ENCODE measurements around the gene ZCCHC17. TPM values are rescaled to one million over a fixed set of nuclear protein-coding genes. Genes with fewer than 3 reads are reported as not detected.

The ZCCHC17 gene
- total RNA-seq, 1 experiment from 2014 or later, result 24.1 TPM

DNA sequence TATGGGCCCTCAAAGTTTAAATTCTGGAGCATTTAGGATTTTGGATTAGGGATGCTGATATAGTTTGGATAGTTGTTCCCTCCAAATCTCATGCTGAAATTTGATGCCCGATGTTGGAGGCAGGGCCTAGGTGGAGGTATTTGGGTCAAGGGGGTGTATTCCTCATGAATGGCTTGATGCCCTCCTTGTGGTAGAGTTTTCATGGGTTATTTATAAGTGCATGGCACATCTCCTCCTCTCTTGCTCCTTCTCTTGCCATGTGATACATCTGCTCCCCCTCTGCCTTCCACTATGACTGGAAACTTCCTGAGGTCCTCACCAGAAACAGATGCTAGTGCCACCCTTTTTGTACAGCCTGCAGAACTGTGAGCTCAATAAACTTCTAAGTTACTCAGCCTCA, 39.6 kb upstream of the ZCCHC17 start:
- H3K4me3 Mint-ChIP-seq (ENCODE audit: unreplicated experiment), result no peak overlapping the region
- TF ChIP-seq, protein P1, sequence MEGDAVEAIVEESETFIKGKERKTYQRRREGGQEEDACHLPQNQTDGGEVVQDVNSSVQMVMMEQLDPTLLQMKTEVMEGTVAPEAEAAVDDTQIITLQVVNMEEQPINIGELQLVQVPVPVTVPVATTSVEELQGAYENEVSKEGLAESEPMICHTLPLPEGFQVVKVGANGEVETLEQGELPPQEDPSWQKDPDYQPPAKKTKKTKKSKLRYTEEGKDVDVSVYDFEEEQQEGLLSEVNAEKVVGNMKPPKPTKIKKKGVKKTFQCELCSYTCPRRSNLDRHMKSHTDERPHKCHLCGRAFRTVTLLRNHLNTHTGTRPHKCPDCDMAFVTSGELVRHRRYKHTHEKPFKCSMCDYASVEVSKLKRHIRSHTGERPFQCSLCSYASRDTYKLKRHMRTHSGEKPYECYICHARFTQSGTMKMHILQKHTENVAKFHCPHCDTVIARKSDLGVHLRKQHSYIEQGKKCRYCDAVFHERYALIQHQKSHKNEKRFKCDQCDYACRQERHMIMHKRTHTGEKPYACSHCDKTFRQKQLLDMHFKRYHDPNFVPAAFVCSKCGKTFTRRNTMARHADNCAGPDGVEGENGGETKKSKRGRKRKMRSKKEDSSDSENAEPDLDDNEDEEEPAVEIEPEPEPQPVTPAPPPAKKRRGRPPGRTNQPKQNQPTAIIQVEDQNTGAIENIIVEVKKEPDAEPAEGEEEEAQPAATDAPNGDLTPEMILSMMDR (IDR thresholded peaks at IDR 0.05; ENCODE audit: insufficient read depth in 1 of 2, low read depth in 1 of 2, low read length in 1 of 2, severe bottlenecking in 1 of 2, unreplicated experiment in 1 of 2), result no peak
- BruUV-seq (replicated peaks), result no TSS peak
- no peaks in the 10 kb centered on the region for H3K36me3 ChIP-seq (ENCODE audit: control insufficient read depth, insufficient read depth, low read length)
- H3K27me3 Mint-ChIP-seq (ENCODE audit: insufficient read depth, unreplicated experiment), result no peaks in the 10 kb centered on the region
- DNase-seq, result no peak
- no peak overlapping the region for H3K27ac Mint-ChIP-seq (ENCODE audit: unreplicated experiment)
- intact Hi-C loops (cut with micrococcal nuclease; ENCODE audit: unreplicated experiment), result no loop called here
- no peak overlapping the region for H3K4me3 ChIP-seq (ENCODE audit: low read depth, low read length)
- H3K36me3 Mint-ChIP-seq (ENCODE audit: insufficient read depth, unreplicated experiment), result peaks cover 37% of the 10 kb centered on the region
- H3K4me1 Mint-ChIP-seq (ENCODE audit: low read depth, unreplicated experiment), result no peaks in the 10 kb centered on the region
- H3K9me3 Mint-ChIP-seq (ENCODE audit: unreplicated experiment), result no peaks in the 10 kb centered on the region
- no peaks in the 10 kb centered on the region for H3K27me3 ChIP-seq (replicated peaks; ENCODE audit: control insufficient read depth, insufficient read depth, low read length)
- H3K9me3 ChIP-seq, result no peaks in the 10 kb centered on the region
- ChIA-PET POLR2A (interaction anchor here (0.7 kb wide), 1 partner anchor 19 kb away, joined by 3 read pairs; no protein-coding TSS in a partner anchor), CTCF (no interaction called here)
- H3K4me1 ChIP-seq, result no peaks in the 10 kb centered on the region

DNA sequence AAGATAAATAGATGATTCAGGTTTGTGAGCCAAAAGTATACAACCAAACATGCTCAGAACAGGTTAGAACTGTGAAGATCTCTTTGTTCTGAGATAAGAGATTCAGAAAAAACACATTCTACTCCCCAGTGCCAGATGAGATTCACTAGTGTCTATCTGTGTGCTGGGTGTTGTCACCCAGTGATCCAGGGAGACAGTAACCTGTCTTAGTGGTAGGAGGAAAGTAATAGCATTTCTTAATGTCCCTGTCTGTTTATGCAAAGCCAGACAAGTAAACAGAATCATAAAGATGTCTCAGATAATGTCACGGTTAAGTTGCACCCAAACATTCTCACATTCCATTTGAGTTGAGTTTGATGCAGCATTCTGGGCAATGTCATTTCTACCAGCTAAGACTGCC, 38.3 kb upstream of the ZCCHC17 start:
- peaks cover 44% of the 10 kb centered on the region for H3K36me3 Mint-ChIP-seq (ENCODE audit: insufficient read depth, unreplicated experiment)
- POLR2A ChIA-PET, result no interaction called here

DNA sequence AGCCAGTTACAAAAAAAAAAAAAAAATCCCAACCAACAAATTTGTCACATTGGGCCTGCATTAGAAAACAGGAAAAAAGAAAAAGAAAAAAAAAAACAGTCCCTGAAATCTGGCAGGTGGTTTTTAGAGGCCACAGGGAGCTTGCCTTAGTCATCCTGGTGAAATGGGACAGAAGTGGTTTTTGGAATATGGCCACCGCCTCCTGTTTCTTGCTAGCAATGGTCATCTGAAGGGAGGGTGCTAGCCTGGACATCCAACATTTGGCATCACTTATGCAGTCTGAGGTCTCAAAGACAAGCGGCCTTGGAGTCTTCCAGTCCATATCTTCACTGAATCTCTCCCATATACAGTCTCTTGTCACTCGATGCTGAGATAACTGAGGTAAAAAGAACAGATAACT, 37.1 kb upstream of the ZCCHC17 start:
- no TSS peak for BruUV-seq (replicated peaks)
- no peak for DNase-seq
- Histone ChIP-seq H3K36me3 (ENCODE audit: control insufficient read depth, insufficient read depth, low read length) (no peaks in the 10 kb centered on the region), H3K9me3 (no peaks in the 10 kb centered on the region), H3K27me3 (replicated peaks; ENCODE audit: control insufficient read depth, insufficient read depth, low read length) (no peaks in the 10 kb centered on the region), H3K4me3 (ENCODE audit: low read depth, low read length) (no peak overlapping the region), H3K4me1 (no peaks in the 10 kb centered on the region)
- Mint-ChIP-seq H3K9me3 (ENCODE audit: unreplicated experiment) (no peaks in the 10 kb centered on the region), H3K4me1 (ENCODE audit: low read depth, unreplicated experiment) (no peaks in the 10 kb centered on the region), H3K36me3 (ENCODE audit: insufficient read depth, unreplicated experiment) (peaks cover 48% of the 10 kb centered on the region), H3K27ac (ENCODE audit: unreplicated experiment) (no peak overlapping the region), H3K27me3 (ENCODE audit: insufficient read depth, unreplicated experiment) (no peaks in the 10 kb centered on the region), H3K4me3 (ENCODE audit: unreplicated experiment) (no peak overlapping the region)
- TF ChIP-seq, protein P1 (IDR thresholded peaks at IDR 0.05; ENCODE audit: insufficient read depth in 1 of 2, low read depth in 1 of 2, low read length in 1 of 2, severe bottlenecking in 1 of 2, unreplicated experiment in 1 of 2), result no peak
- ChIA-PET CTCF (no interaction called here), POLR2A (no interaction called here)
- intact Hi-C loops (cut with micrococcal nuclease; ENCODE audit: unreplicated experiment), result no loop called here

More for the DNA sequence above, 38.3 kb upstream of the ZCCHC17 start:
- TF ChIP-seq, protein P1 (IDR thresholded peaks at IDR 0.05; ENCODE audit: insufficient read depth in 1 of 2, low read depth in 1 of 2, low read length in 1 of 2, severe bottlenecking in 1 of 2, unreplicated experiment in 1 of 2), result no peak
- Mint-ChIP-seq H3K27me3 (ENCODE audit: insufficient read depth, unreplicated experiment) (no peaks in the 10 kb centered on the region), H3K4me1 (ENCODE audit: low read depth, unreplicated experiment) (no peaks in the 10 kb centered on the region), H3K27ac (ENCODE audit: unreplicated experiment) (no peak overlapping the region), H3K4me3 (ENCODE audit: unreplicated experiment) (no peak overlapping the region), H3K9me3 (ENCODE audit: unreplicated experiment) (no peaks in the 10 kb centered on the region)
- no peaks in the 10 kb centered on the region for H3K27me3 ChIP-seq (replicated peaks; ENCODE audit: control insufficient read depth, insufficient read depth, low read length)
- CTCF ChIA-PET, result no interaction called here
- DNase-seq, result no peak
- intact Hi-C loops (cut with micrococcal nuclease; ENCODE audit: unreplicated experiment), result no loop called here
- no peaks in the 10 kb centered on the region for H3K9me3 ChIP-seq
- no peaks in the 10 kb centered on the region for H3K36me3 ChIP-seq (ENCODE audit: control insufficient read depth, insufficient read depth, low read length)
- BruUV-seq (replicated peaks), result no TSS peak
- no peaks in the 10 kb centered on the region for H3K4me1 ChIP-seq
- H3K4me3 ChIP-seq (ENCODE audit: low read depth, low read length), result no peak overlapping the region

Measured in Caco-2 (cell line).